Spinal cord (tissue), 10 donors: ENCODE measurements around the gene PLD1. TPM values are rescaled to one million over a fixed set of nuclear protein-coding genes. Genes with fewer than 3 reads are reported as not detected.

Experiments
- DNase-seq, 6 donors: peaks; one replicate each; pipeline versions ENCODE4 v3.0.0 to v3.0.0-alpha.2; 2013 to 2015; ENCODE audit warnings: low spot score in 6 of 6, low read depth in 4 of 6
- H3K27ac ChIP-seq: one replicate; pipeline ENCODE4 v1.5.1; 2013; ENCODE audit warnings: low read depth, low read length, control low read depth
- H3K27me3 ChIP-seq: one replicate; pipeline ENCODE4 v1.6.1; 2013; ENCODE audit warnings: low read length; ENCODE audit not compliant: control insufficient read depth, insufficient read depth
- H3K36me3 ChIP-seq: one replicate; pipeline ENCODE4 v1.6.1; 2013; ENCODE audit warnings: low read length; ENCODE audit not compliant: control insufficient read depth, insufficient read depth
- H3K4me1 ChIP-seq: one replicate; pipeline ENCODE4 v1.6.1; 2013; ENCODE audit warnings: low read length; ENCODE audit not compliant: control insufficient read depth, insufficient read depth
- H3K4me3 ChIP-seq: one replicate; pipeline ENCODE4 v1.5.1; 2013; ENCODE audit warnings: low read depth, low read length, control low read depth
- H3K9me3 ChIP-seq: one replicate; pipeline ENCODE4 v1.6.1; 2013; ENCODE audit warnings: low read length; ENCODE audit not compliant: control insufficient read depth, insufficient read depth
- WGBS: methylation state at CpG from one replicate; pipeline ENCODE4 v1.1.5; 2013; ENCODE audit warnings: missing lambda C conversion rate; ENCODE audit not compliant: insufficient coverage; 5-methylcytosine and 5-hydroxymethylcytosine counted together
- polyA plus RNA-seq, 2 donors: library from polyadenylated mRNA; unstranded; fragments of 120-200 nt; gene quantifications; one replicate each; pipeline ENCODE4 v1.2.1, GENCODE V29; 2013; ENCODE audit not compliant: insufficient read length in 2 of 2
- total RNA-seq, 2 donors: library from RNA; depleted of rRNA in 1 of 2; stranded (reverse); fragments of 120-200 nt in 1 of 2; fragments of >200 nt in 1 of 2; gene quantifications; one replicate each; pipeline versions ENCODE4 v1.2.3 to v1.2.4, GENCODE V29; 2013 to 2014
- donor health status: healthy.

The PLD1 gene
- total and polyA plus RNA-seq, 4 donors = 31.1 to 92.5 (median 51.2) TPM

- H3K9me3 ChIP-seq = no peaks in the 10 kb centered on the region
- peak overlapping the region; percentile 40 for H3K27ac ChIP-seq
- H3K4me1 ChIP-seq = no peaks in the 10 kb centered on the region
- H3K4me3 ChIP-seq = peak overlapping the region; percentile 59
- H3K27me3 ChIP-seq = no peaks in the 10 kb centered on the region
- DNase-seq = no peak
- no peaks in the 10 kb centered on the region for H3K36me3 ChIP-seq
- no CpG with 5 or more reads among the region's 4 CpGs for WGBS
These were observed 41.3 kb downstream of the PLD1 start for GRCh38 chr3:171768986-171769385.

GRCh38 chr3:171768281-171768900 is 41.9 kb downstream of the PLD1 start:
- no peaks in the 10 kb centered on the region for H3K27me3 ChIP-seq
- H3K36me3 ChIP-seq = no peaks in the 10 kb centered on the region
- no peak for DNase-seq
- H3K9me3 ChIP-seq = no peaks in the 10 kb centered on the region
- no peaks in the 10 kb centered on the region for H3K4me1 ChIP-seq
- 82% methylated on average over 7 of the region's 10 CpGs for WGBS
- peak overlapping the region; percentile 40 for H3K27ac ChIP-seq
- peak overlapping the region; percentile 59 for H3K4me3 ChIP-seq

- WGBS = 93% methylated on average over 3 of the region's 5 CpGs
- Histone ChIP-seq H3K27me3 (no peaks in the 10 kb centered on the region), H3K27ac (peak overlapping the region; percentile 45)
These were observed 44.8 kb downstream of the PLD1 start for GRCh38 chr3:171765511-171765887.

GRCh38 chr3:171763392-171763791 is 46.9 kb downstream of the PLD1 start:
- no peaks in the 10 kb centered on the region for H3K36me3 ChIP-seq
- DNase-seq = no peak
- no peaks in the 10 kb centered on the region for H3K9me3 ChIP-seq
- H3K4me3 ChIP-seq = no peak overlapping the region
- no peaks in the 10 kb centered on the region for H3K27me3 ChIP-seq
- no peak overlapping the region for H3K27ac ChIP-seq
- WGBS = no CpG with 5 or more reads among the region's 2 CpGs
- H3K4me1 ChIP-seq = no peaks in the 10 kb centered on the region

More at GRCh38 chr3:171765511-171765887, 44.8 kb downstream of the PLD1 start:
- no peaks in the 10 kb centered on the region for H3K9me3 ChIP-seq
- DNase-seq = no peak
- no peaks in the 10 kb centered on the region for H3K4me1 ChIP-seq
- no peaks in the 10 kb centered on the region for H3K36me3 ChIP-seq
- H3K4me3 ChIP-seq = no peak overlapping the region

GRCh38 chr3:171760477-171760876 is 49.8 kb downstream of the PLD1 start:
- WGBS = 100% methylated on average over 2 of the region's 2 CpGs
- no peak for DNase-seq
- no peak overlapping the region for H3K27ac ChIP-seq
- H3K9me3 ChIP-seq = no peaks in the 10 kb centered on the region
- no peak overlapping the region for H3K4me3 ChIP-seq
- H3K4me1 ChIP-seq = no peaks in the 10 kb centered on the region
- no peaks in the 10 kb centered on the region for H3K27me3 ChIP-seq
- no peaks in the 10 kb centered on the region for H3K36me3 ChIP-seq

- Histone ChIP-seq H3K4me3 (no peak overlapping the region), H3K9me3 (no peaks in the 10 kb centered on the region), H3K36me3 (no peaks in the 10 kb centered on the region), H3K27me3 (no peaks in the 10 kb centered on the region), H3K27ac (no peak overlapping the region), H3K4me1 (no peaks in the 10 kb centered on the region)
- DNase-seq = no peak
- 88% methylated on average over 3 of the region's 3 CpGs for WGBS
These were observed 52.2 kb downstream of the PLD1 start for GRCh38 chr3:171758109-171758508.

GRCh38 chr3:171757361-171758034 is 52.8 kb downstream of the PLD1 start:
- DNase-seq = peak in 1 of 6 donors; percentile 41
- no peaks in the 10 kb centered on the region for H3K36me3 ChIP-seq
- no peak overlapping the region for H3K4me3 ChIP-seq
- no peaks in the 10 kb centered on the region for H3K9me3 ChIP-seq
- H3K27ac ChIP-seq = peak overlapping the region; percentile 34
- no peaks in the 10 kb centered on the region for H3K4me1 ChIP-seq
- no peaks in the 10 kb centered on the region for H3K27me3 ChIP-seq
- WGBS = 35% methylated on average over 2 of the region's 4 CpGs

GRCh38 chr3:171755656-171756055 is 54.6 kb downstream of the PLD1 start:
- no peaks in the 10 kb centered on the region for H3K36me3 ChIP-seq
- no peak overlapping the region for H3K4me3 ChIP-seq
- peak overlapping the region; percentile 16 for H3K27ac ChIP-seq
- H3K9me3 ChIP-seq = no peaks in the 10 kb centered on the region
- H3K27me3 ChIP-seq = no peaks in the 10 kb centered on the region
- no peaks in the 10 kb centered on the region for H3K4me1 ChIP-seq
- WGBS = 100% methylated on average over 1 of the region's 1 CpG
- no peak for DNase-seq

- no peak for DNase-seq
- Histone ChIP-seq H3K4me3 (no peak overlapping the region), H3K27me3 (no peaks in the 10 kb centered on the region), H3K36me3 (no peaks in the 10 kb centered on the region), H3K9me3 (no peaks in the 10 kb centered on the region), H3K4me1 (no peaks in the 10 kb centered on the region), H3K27ac (peak overlapping the region; percentile 16)
- 79% methylated on average over 2 of the region's 2 CpGs for WGBS
These were observed 55.2 kb downstream of the PLD1 start for GRCh38 chr3:171755015-171755589.
